ENCODE results near the gene PANX2. TPM values are rescaled to one million over a fixed set of nuclear protein-coding genes. Genes with fewer than 3 reads are reported as not detected.

The PANX2 gene
- total and polyA plus RNA-seq, 2 experiments from 2014 or later, result 2.8 to 5.1 TPM

DNA sequence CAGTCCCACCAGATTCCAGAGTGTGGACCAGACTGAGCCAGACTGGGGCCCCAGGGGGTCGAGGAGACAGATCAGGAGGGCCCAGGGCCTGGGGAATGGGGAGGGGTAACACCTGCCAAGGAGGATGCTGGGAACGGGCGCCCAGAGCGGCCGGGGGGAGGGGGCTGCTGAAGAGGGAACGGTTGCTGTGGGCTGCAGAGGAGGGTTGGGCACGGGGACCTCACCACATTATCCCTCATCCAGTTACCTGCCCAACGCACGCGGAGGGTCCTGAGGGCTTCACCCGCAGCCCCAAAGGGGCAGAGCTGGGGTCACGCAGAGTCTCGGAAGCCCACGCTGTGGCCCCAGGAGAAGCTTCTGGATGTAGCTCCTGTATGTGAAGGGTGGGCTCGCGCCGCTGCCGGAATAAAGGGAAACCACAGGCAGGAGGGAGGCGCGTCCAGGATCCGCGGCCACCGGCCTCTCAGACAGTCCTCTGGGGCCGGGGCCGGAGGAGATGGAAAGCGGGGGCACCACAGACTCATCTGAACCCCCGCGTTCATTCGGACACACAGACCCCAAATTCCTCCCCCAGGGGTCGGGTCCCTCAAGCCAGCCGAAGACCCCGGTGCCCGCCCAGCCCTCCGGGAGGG, 29.4 kb downstream of the PANX2 start:
- H4K20me1 ChIP-seq (replicated peaks; ENCODE audit: insufficient read depth), result peaks cover 13% of the 10 kb centered on the region
- Mint-ChIP-seq H3K4me3 (peak overlapping the region; percentile 69), H3K27me3 (ENCODE audit: insufficient read depth, low read depth, poor library complexity) (peaks cover 8% of the 10 kb centered on the region), H3K36me3 (ENCODE audit: low read depth) (peaks cover 22% of the 10 kb centered on the region), H3K27ac (no peak overlapping the region), H3K4me1 (peaks cover 12% of the 10 kb centered on the region), H3K9me3 (peaks cover 6% of the 10 kb centered on the region; the same call in 2 of the 3 replicates)
- DNase-seq (ENCODE audit: low spot score), result peak; percentile 81
- H3F3A ChIP-seq (replicated peaks; ENCODE audit: low read depth), result peaks cover 14% of the 10 kb centered on the region
- no peaks in the 10 kb centered on the region for H3K9me2 ChIP-seq (ENCODE audit: insufficient read depth)
- no peak for TF ChIP-seq STAT1 (IDR thresholded peaks at IDR 0.05; ENCODE audit: unreplicated experiment)
- peak; percentile 51 for TF ChIP-seq POLR2AphosphoS5 (IDR thresholded peaks at IDR 0.05; ENCODE audit: low read depth)
- peak; percentile 69 for ATAC-seq
- H3K27ac ChIP-seq (ENCODE audit: low read depth), result no peak overlapping the region
- peaks cover 8% of the 10 kb centered on the region; the same call in 1 of the 2 replicates for H3K4me1 ChIP-seq (ENCODE audit: insufficient read depth)
- peaks cover 21% of the 10 kb centered on the region for H3K79me2 ChIP-seq (replicated peaks; ENCODE audit: insufficient read depth)
- H3K4me3 ChIP-seq, result peak overlapping the region; percentile 72
- peak overlapping the region; percentile 87 for H3K4me2 ChIP-seq
- H3K36me3 ChIP-seq (ENCODE audit: insufficient read depth), result no peaks in the 10 kb centered on the region; the same call in 1 of the 2 replicates
- H3K27me3 ChIP-seq (ENCODE audit: insufficient read depth), result peaks cover 9% of the 10 kb centered on the region; the same call in 1 of the 2 replicates
- H2AFZ ChIP-seq, result peak overlapping the region; percentile 43; the same call in 1 of the 2 replicates

DNA sequence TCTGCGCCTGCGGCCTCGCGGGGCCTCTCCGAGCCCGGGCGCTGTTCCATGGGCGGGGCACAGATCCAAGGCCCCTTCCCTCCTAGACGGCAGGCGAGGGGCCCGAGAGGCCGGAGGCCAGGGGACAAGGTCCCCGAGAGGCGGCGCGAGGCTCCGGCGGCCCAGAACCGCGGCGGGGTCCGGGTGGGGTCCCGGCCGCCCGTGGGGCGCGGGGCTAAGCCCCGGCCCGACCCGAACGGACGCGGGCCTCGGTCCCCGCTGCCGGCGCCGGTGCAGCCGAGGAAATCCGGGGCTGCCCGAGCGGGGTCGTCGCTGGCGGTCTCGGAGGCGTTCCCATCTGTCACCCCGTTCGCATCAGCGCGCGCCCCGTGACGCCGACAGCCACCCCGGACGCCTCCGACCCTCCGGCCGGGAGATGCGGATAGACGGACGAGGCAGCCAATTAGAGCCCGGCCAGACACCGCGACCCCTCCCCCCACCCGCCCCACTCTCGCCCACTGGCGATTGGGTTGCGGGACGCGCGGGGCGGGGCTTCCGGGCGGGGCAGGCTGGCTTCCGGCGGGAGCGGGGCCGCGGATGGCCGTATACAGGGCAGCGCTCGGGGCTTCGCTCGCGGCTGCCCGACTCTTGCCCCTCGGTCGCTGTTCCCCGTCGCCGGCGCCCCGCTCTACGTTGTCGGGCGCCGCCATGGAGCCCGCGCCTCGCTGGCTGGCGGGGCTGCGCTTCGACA, 30.1 kb downstream of the PANX2 start, which contains the start of gene SELENOO:
TSS of gene SELENOO (plus strand) at position 551 of the 730 bp plus-strand sequence. CDS start at position 577, 26 bp downstream.
- H3K27me3 ChIP-seq (ENCODE audit: insufficient read depth), result peaks cover 9% of the 10 kb centered on the region; the same call in 1 of the 2 replicates
- TF ChIP-seq JUNB (IDR thresholded peaks at IDR 0.05; ENCODE audit: unreplicated experiment) (no peak), POLR2AphosphoS5 (IDR thresholded peaks at IDR 0.05; ENCODE audit: low read depth) (peak; percentile 58), EZH2phosphoT487 (IDR thresholded peaks at IDR 0.05; ENCODE audit: unreplicated experiment) (no peak), CREB1 (CRISPR knock-in tag; IDR thresholded peaks at IDR 0.05; ENCODE audit: low read depth) (peak; percentile 65)
- peaks cover 14% of the 10 kb centered on the region for H3F3A ChIP-seq (replicated peaks; ENCODE audit: low read depth)
- no peak within 1 kb of the TSS for H3K27ac ChIP-seq (ENCODE audit: low read depth)
- peak within 1 kb of the TSS; percentile 92 for H3K4me2 ChIP-seq
- H3K36me3 ChIP-seq (ENCODE audit: insufficient read depth), result no peaks in the 10 kb centered on the region; the same call in 1 of the 2 replicates
- ATAC-seq (peak; percentile 78), DNase-seq (ENCODE audit: low spot score) (peak; percentile 90)
- H3K79me2 ChIP-seq (replicated peaks; ENCODE audit: insufficient read depth), result peaks cover 21% of the 10 kb centered on the region
- Mint-ChIP-seq H3K27me3 (ENCODE audit: insufficient read depth, low read depth, poor library complexity) (peaks cover 8% of the 10 kb centered on the region), H3K4me3 (peak within 1 kb of the TSS; percentile 80), H3K27ac (no peak within 1 kb of the TSS), H3K9me3 (peaks cover 6% of the 10 kb centered on the region; the same call in 2 of the 3 replicates), H3K36me3 (ENCODE audit: low read depth) (peaks cover 25% of the 10 kb centered on the region), H3K4me1 (peaks cover 12% of the 10 kb centered on the region)
- no peaks in the 10 kb centered on the region for H3K9me2 ChIP-seq (ENCODE audit: insufficient read depth)
- H3K4me1 ChIP-seq (ENCODE audit: insufficient read depth), result peaks cover 8% of the 10 kb centered on the region; the same call in 1 of the 2 replicates
- peaks cover 13% of the 10 kb centered on the region for H4K20me1 ChIP-seq (replicated peaks; ENCODE audit: insufficient read depth)
- H3K4me3 ChIP-seq, result peak within 1 kb of the TSS; percentile 72
- H2AFZ ChIP-seq, result peak within 1 kb of the TSS; percentile 43; the same call in 1 of the 2 replicates
